Right lobe of liver (tissue), 4 donors: Measurements from ENCODE around the gene BPIFB3.

Experiments used
- POLR2A ChIP-seq: fragments of 450-650 bp; IDR thresholded peaks from one replicate; pipeline ENCODE4 v1.6.1; 2017; ENCODE audit warnings: antibody characterized with exemption, mild to moderate bottlenecking
- TF ChIP-seq, protein P1 (sequence below), 4 donors: fragments of 200-600 bp in 3 of 4; fragments of 450-650 bp in 1 of 4; IDR thresholded peaks; one replicate each; pipeline versions ENCODE4 v1.5.1 to v1.8.0; 2016 to 2022; ENCODE audit warnings: antibody characterized with exemption in 4 of 4, mild to moderate bottlenecking in 2 of 4
- donor health status: DM: no; HTN: no; CAD: no.
- donor health status: DM: no; HTN: no; CAD: no.
- donor health status: DM: no; HTN: yes; CAD: no.

DNA sequence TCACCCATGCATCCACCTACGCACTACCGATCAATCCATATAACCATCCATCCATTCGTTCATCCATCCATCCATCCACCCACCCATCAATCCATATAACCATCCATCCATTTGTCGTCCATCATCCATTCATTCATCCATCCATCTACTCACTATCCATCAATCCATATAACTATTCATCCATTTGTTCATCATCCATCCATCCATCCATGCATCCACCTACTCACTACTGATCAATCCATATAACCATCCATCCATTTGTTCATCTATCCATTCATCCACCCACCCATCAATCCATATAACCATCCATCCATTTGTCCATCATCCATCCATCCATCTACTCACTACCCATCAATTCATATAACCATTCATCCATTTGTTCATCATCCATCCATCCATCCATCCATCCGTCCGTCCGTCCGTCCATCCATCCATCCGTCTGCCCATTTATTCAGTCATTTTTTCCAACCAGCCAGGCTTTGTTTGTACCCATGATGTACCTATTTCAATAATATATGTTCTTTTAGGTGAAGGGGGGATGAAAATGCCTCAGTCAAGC, 28.3 kb upstream of the BPIFB3 start:
- TF ChIP-seq POLR2A, result no peak
- TF ChIP-seq, protein P1, sequence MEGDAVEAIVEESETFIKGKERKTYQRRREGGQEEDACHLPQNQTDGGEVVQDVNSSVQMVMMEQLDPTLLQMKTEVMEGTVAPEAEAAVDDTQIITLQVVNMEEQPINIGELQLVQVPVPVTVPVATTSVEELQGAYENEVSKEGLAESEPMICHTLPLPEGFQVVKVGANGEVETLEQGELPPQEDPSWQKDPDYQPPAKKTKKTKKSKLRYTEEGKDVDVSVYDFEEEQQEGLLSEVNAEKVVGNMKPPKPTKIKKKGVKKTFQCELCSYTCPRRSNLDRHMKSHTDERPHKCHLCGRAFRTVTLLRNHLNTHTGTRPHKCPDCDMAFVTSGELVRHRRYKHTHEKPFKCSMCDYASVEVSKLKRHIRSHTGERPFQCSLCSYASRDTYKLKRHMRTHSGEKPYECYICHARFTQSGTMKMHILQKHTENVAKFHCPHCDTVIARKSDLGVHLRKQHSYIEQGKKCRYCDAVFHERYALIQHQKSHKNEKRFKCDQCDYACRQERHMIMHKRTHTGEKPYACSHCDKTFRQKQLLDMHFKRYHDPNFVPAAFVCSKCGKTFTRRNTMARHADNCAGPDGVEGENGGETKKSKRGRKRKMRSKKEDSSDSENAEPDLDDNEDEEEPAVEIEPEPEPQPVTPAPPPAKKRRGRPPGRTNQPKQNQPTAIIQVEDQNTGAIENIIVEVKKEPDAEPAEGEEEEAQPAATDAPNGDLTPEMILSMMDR (IDR thresholded peaks at IDR 0.05), result no peak
